Measurements from ENCODE around the gene CCR4.

CCR4 gene

GRCh38 chr3:32947789-32948238, 3.6 kb upstream of the CCR4 start:
- intact Hi-C loops (cut with DNase I; ENCODE audit: low total_unique reads): loop anchor here (10.0 kb wide), 1 partner anchor 117 kb away; no protein-coding TSS in a partner anchor
- Histone ChIP-seq H3K36me3 (no peaks in the 10 kb centered on the region), H3K27me3 (no peaks in the 10 kb centered on the region), H3K9me3 (no peaks in the 10 kb centered on the region), H3K27ac (no peak overlapping the region), H3K4me1 (no peaks in the 10 kb centered on the region), H3K4me3 (no peak overlapping the region)
- peak; percentile 74 to 79 for DNase-seq
- TF ChIP-seq, protein P1, sequence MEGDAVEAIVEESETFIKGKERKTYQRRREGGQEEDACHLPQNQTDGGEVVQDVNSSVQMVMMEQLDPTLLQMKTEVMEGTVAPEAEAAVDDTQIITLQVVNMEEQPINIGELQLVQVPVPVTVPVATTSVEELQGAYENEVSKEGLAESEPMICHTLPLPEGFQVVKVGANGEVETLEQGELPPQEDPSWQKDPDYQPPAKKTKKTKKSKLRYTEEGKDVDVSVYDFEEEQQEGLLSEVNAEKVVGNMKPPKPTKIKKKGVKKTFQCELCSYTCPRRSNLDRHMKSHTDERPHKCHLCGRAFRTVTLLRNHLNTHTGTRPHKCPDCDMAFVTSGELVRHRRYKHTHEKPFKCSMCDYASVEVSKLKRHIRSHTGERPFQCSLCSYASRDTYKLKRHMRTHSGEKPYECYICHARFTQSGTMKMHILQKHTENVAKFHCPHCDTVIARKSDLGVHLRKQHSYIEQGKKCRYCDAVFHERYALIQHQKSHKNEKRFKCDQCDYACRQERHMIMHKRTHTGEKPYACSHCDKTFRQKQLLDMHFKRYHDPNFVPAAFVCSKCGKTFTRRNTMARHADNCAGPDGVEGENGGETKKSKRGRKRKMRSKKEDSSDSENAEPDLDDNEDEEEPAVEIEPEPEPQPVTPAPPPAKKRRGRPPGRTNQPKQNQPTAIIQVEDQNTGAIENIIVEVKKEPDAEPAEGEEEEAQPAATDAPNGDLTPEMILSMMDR (IDR thresholded peaks at IDR 0.05): peak; percentile 64 to 66

DNA sequence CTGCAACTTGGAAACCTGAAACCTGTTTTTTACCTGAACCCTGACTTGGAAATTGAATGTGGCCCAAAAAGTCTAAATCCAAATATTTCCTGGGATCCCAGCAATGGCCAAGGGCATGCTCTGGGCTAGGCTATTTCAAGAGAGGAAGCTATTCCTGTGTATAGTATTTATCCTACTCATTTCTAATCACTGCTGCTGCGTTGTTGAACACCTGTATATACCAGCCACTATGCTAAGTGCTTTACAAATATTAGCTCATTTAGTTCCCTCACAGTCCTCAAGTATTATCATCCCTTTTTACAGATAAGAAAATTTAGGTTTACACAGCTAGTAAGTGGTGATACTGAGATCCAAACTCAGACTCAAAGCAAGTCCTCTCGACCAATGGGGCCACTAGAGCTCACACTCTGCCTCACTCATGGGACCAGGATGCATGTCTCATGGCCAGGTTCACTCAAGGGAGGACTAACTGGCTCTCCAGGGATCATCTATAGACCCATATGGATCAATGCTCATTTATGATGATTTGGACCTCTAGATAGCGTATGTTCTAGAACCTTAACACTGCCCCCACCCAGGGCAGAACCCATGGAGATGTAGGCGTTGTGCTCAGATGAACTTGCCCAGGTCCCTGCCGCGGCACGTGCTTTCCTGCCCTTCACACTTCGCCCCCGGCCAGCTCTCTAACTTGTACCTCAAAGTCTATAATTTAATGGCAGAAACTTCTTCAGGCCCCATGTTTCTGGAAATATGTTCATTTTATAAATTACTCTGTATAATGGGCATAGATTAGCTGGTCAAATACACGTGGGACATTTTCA, 2.6 kb upstream of the CCR4 start:
- Histone ChIP-seq H3K27me3 (no peaks in the 10 kb centered on the region), H3K4me1 (no peaks in the 10 kb centered on the region), H3K9me3 (no peaks in the 10 kb centered on the region), H3K4me3 (no peak overlapping the region), H3K36me3 (no peaks in the 10 kb centered on the region), H3K27ac (no peak overlapping the region)
- no peak for DNase-seq
- intact Hi-C loops (cut with DNase I; ENCODE audit: low total_unique reads): loop anchor here (10.0 kb wide), 1 partner anchor 116 kb away; no protein-coding TSS in a partner anchor
- TF ChIP-seq, protein P1 (IDR thresholded peaks at IDR 0.05): no peak

GRCh38 chr3:32950516-32950915, 928 bp upstream of the CCR4 start:
- TF ChIP-seq, protein P1 (IDR thresholded peaks at IDR 0.05): no peak
- H3K9me3 ChIP-seq: no peaks in the 10 kb centered on the region
- H3K4me1 ChIP-seq: no peaks in the 10 kb centered on the region
- H3K27me3 ChIP-seq: no peaks in the 10 kb centered on the region
- H3K27ac ChIP-seq: no peak overlapping the region
- no peaks in the 10 kb centered on the region for H3K36me3 ChIP-seq
- DNase-seq: no peak
- intact Hi-C loops (cut with DNase I; ENCODE audit: low total_unique reads): no loop called here
- H3K4me3 ChIP-seq: no peak overlapping the region

DNA sequence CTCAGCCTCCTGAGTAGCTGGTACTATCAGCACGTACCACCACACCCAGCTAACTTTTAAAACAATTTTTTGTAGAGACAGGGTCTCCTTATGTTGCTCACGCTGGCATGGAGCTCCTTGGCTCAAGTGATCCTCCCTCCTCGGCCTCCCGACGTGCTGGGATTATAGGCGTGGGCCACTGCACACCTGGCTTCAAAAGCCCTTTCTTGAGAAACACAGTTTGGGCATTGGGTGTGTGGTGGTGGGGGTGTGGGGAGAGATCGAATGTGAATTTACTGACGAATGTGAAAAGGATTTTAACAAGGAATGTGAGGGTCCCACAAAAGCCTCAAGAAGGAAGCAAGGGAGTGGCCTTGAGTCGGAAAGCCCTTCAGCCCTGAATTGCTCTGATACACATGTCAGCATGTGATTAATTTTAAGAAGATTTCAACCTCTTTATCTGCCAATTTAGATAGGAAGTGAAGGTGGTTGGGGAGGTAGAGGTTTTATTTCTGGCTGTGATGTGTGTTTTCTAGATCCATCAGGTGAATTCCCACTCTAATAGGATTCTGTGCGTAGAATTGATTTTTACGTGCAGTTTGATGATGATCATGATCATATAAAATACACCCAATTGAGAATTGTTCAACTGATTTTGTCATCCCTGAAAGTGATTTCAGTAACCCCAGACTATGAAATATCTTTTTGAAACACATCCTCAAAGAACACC, 1.1 kb downstream of the CCR4 start:
- H3K9me3 ChIP-seq: no peaks in the 10 kb centered on the region
- no peak overlapping the region for H3K4me3 ChIP-seq
- intact Hi-C loops (cut with DNase I; ENCODE audit: low total_unique reads): no loop called here
- H3K4me1 ChIP-seq: no peaks in the 10 kb centered on the region
- H3K27me3 ChIP-seq: no peaks in the 10 kb centered on the region
- DNase-seq: no peak
- H3K27ac ChIP-seq: no peak overlapping the region
- TF ChIP-seq, protein P1 (IDR thresholded peaks at IDR 0.05): no peak
- H3K36me3 ChIP-seq: no peaks in the 10 kb centered on the region

DNA sequence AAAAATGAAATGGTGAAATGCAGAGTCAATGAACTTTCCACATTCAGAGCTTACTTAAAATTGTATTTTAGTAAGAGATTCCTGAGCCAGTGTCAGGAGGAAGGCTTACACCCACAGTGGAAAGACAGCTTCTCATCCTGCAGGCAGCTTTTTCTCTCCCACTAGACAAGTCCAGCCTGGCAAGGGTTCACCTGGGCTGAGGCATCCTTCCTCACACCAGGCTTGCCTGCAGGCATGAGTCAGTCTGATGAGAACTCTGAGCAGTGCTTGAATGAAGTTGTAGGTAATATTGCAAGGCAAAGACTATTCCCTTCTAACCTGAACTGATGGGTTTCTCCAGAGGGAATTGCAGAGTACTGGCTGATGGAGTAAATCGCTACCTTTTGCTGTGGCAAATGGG, 3.1 kb downstream of the CCR4 start:
- Histone ChIP-seq H3K4me3 (no peak overlapping the region), H3K9me3 (no peaks in the 10 kb centered on the region), H3K4me1 (no peaks in the 10 kb centered on the region), H3K36me3 (no peaks in the 10 kb centered on the region), H3K27ac (no peak overlapping the region), H3K27me3 (no peaks in the 10 kb centered on the region)
- TF ChIP-seq, protein P1 (IDR thresholded peaks at IDR 0.05): no peak
- intact Hi-C loops (cut with DNase I; ENCODE audit: low total_unique reads): no loop called here
- no peak for DNase-seq

All from tibial artery (tissue), 4 donors.